Measurements from ENCODE around the gene PDS5B.
"Not testable (repeated sequence)": the region's sequence is repeated elsewhere in the genome, so short reads cannot be mapped to it uniquely, and the experiment has no call there.

The PDS5B gene

GRCh38 chr13:32659736-32660135 lies 73.5 kb downstream of the PDS5B start:
- DNase-seq (ENCODE audit: low read depth) = no peak

- no peak for DNase-seq (ENCODE audit: low read depth)
These were observed 74.0 kb downstream of the PDS5B start for GRCh38 chr13:32660227-32660626.

GRCh38 chr13:32661685-32662084 lies 75.4 kb downstream of the PDS5B start:
- DNase-seq (ENCODE audit: low read depth) = no peak

- DNase-seq (ENCODE audit: low read depth) = no peak
These were observed 77.4 kb downstream of the PDS5B start for GRCh38 chr13:32663660-32664059.

- no peak for DNase-seq (ENCODE audit: low read depth)
These were observed 80.8 kb downstream of the PDS5B start for GRCh38 chr13:32666990-32667571.

GRCh38 chr13:32669030-32669646 lies 82.9 kb downstream of the PDS5B start:
- no peak for DNase-seq (ENCODE audit: low read depth)

- DNase-seq (ENCODE audit: low read depth) = no peak
These were observed 88.3 kb downstream of the PDS5B start for GRCh38 chr13:32674503-32674902.

- DNase-seq (ENCODE audit: low read depth) = no peak
These were observed 90.0 kb downstream of the PDS5B start for GRCh38 chr13:32676242-32676641.

GRCh38 chr13:32682130-32682529 lies 95.9 kb downstream of the PDS5B start:
- no peak for DNase-seq (ENCODE audit: low read depth)

GRCh38 chr13:32682740-32683139 lies 96.5 kb downstream of the PDS5B start:
- DNase-seq (ENCODE audit: low read depth) = no peak

GRCh38 chr13:32687275-32687674 lies 101.0 kb downstream of the PDS5B start:
- no peak for DNase-seq (ENCODE audit: low read depth)

GRCh38 chr13:32695602-32696250 lies 109.5 kb downstream of the PDS5B start:
- DNase-seq (ENCODE audit: low read depth) = no peak

GRCh38 chr13:32707471-32707870 lies 121.2 kb downstream of the PDS5B start:
- no peak for DNase-seq (ENCODE audit: low read depth)

- no peak for DNase-seq (ENCODE audit: low read depth)
These were observed 127.1 kb downstream of the PDS5B start for GRCh38 chr13:32713397-32713796.

- not testable (repeated sequence) for DNase-seq (ENCODE audit: low read depth)
These were observed 129.9 kb downstream of the PDS5B start for GRCh38 chr13:32716201-32716600.

- no peak for DNase-seq (ENCODE audit: low read depth)
These were observed 133.8 kb downstream of the PDS5B start for GRCh38 chr13:32720026-32720425.

GRCh38 chr13:32721131-32722034 lies 135.1 kb downstream of the PDS5B start:
- not testable (repeated sequence) for DNase-seq (ENCODE audit: low read depth)

GRCh38 chr13:32722340-32722739 lies 136.1 kb downstream of the PDS5B start:
- no peak for DNase-seq (ENCODE audit: low read depth)

GRCh38 chr13:32723987-32724386 lies 137.7 kb downstream of the PDS5B start:
- DNase-seq (ENCODE audit: low read depth) = no peak

GRCh38 chr13:32726374-32727037 lies 140.3 kb downstream of the PDS5B start:
- no peak for DNase-seq (ENCODE audit: low read depth)

- DNase-seq (ENCODE audit: low read depth) = no peak
These were observed 142.1 kb downstream of the PDS5B start for GRCh38 chr13:32728327-32728726.

- DNase-seq (ENCODE audit: low read depth) = not testable (repeated sequence)
These were observed 142.8 kb downstream of the PDS5B start for GRCh38 chr13:32729097-32729496.

Measured in stimulated activated CD8-positive, alpha-beta memory T cell treated with anti-CD3 and anti-CD28 coated beads, Interleukin-15, amount 100 ng/mL, for 24 hours (primary cell).